ENCODE results near the gene PBX3. TPM values are rescaled to one million over a fixed set of nuclear protein-coding genes. Genes with fewer than 3 reads are reported as not detected.

Gene PBX3
- total and polyA plus RNA-seq, 4 donors: 7.3 to 18.9 (median 11.1) TPM

DNA sequence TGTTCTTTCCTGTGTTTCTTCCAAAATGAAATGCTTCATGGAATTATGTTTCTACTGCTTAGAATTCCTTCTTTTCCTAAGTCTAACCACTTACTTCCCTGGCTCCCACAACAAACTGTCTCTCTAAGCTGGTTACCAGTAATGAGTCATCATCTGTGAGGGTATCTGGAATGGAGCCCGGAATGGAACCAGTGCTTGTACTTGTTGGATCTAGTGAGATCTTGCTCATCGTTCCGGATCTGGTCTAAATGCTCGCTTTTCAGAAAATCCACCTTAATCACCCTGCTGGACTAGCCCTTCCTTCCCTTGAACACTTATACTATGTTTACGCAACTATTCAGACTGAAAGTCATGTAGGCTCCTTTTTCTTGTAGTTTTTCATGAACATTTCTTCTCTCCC is 184.8 kb downstream of the PBX3 start (continued):
- TF ChIP-seq GABPA (IDR thresholded peaks at IDR 0.05 in 1 of 2, conservative IDR thresholded peaks at IDR 0.05 in 1 of 2): no peak
- TF ChIP-seq RAD21 (IDR thresholded peaks at IDR 0.05): no peak
- TF ChIP-seq, protein P1, sequence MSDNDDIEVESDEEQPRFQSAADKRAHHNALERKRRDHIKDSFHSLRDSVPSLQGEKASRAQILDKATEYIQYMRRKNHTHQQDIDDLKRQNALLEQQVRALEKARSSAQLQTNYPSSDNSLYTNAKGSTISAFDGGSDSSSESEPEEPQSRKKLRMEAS (IDR thresholded peaks at IDR 0.05): no peak

DNA sequence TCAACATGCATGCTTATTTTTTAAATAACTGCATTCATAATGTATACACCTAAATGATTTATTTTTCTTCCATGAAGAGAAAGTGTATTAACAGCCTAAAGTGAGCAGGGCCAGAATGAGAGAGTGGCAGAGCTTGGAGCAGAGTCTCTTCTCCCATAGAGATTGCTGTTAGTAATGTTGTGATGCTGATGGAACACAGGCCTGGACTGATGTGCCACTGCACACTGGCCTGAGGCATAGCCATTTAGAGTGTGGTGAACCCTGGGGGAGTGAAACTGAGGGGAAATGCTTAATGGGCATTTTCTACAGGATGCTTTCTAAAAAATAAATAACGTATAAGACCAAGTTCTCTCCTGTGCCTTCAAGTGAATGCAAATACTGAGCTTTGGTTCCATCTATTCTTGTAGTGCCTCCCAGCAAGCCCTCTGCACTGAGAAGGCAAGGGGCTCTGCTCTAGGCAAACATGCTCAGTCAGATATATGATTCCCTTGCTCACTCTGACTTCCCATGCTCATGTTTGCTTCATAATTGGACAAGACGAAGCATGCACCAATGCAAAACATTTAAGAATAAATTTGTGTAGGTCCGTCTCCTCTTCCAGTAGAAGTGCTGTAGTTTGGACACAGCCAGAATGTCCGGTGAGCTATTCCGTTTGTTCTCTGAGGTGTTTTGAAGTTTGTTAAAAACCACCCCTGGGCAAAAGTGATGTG is 185.7 kb downstream of the PBX3 start:
- no peaks in the 10 kb centered on the region for H3K27me3 ChIP-seq (ENCODE audit: control insufficient read depth in 4 of 4, insufficient read depth in 4 of 4, low read length in 3 of 4)
- 95% methylated on average over 5 of the region's 5 CpGs for WGBS
- peaks cover 0 to 3% (median 1%) of the 10 kb centered on the region in 4 donors for H3K36me3 ChIP-seq (ENCODE audit: control insufficient read depth in 4 of 4, insufficient read depth in 3 of 4, low read depth in 1 of 4, low read length in 3 of 4)
- no peak for DNase-seq (ENCODE audit: low spot score)
- H3K9me3 ChIP-seq (ENCODE audit: control insufficient read depth in 4 of 4, low read length in 3 of 4): no peaks in the 10 kb centered on the region
- H3K4me3 ChIP-seq (ENCODE audit: low read depth in 1 of 3, low read length in 3 of 3): no peak overlapping the region
- H3K27ac ChIP-seq (ENCODE audit: low read depth in 1 of 2, low read length in 2 of 2): no peak overlapping the region
- H3K4me1 ChIP-seq (ENCODE audit: control insufficient read depth in 4 of 4, insufficient read depth in 4 of 4, low read length in 3 of 4): no peaks in the 10 kb centered on the region
- H3K9ac ChIP-seq (ENCODE audit: low read depth in 1 of 2, low read length in 2 of 2): no peak overlapping the region
- TF ChIP-seq EGR1 (IDR thresholded peaks at IDR 0.05; ENCODE audit: low read depth in 2 of 2): no peak
- no peak for TF ChIP-seq HNF4A (conservative IDR thresholded peaks at IDR 0.05)
- no peak for TF ChIP-seq JUND (IDR thresholded peaks at IDR 0.05)
- TF ChIP-seq TAF1 (conservative IDR thresholded peaks at IDR 0.05): no peak

DNA sequence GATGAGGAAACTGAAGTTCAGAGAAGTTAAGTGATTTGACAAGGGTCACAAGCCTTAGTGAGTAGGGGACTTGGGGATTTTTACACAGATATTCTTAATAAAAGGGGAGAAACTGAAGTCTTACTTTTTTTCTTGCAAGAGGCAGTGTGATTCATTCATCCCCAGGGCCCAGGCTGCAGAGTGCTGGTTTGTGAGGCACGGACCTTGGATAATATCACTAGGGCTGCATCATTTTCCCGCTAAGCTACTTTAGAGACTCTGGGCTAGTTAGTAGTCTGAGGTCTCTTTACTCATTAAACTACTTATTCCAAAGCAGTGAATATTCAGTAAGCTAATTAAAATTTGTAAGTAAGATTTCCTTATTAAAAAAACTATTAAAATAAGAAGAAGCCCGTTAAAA is 195.0 kb downstream of the PBX3 start:
- no peaks in the 10 kb centered on the region for H3K27me3 ChIP-seq (ENCODE audit: control insufficient read depth in 4 of 4, insufficient read depth in 4 of 4, low read length in 3 of 4)
- H3K9me3 ChIP-seq (ENCODE audit: control insufficient read depth in 4 of 4, low read length in 3 of 4): peaks cover 0 to 5% (median 0%) of the 10 kb centered on the region in 4 donors
- WGBS: 97% methylated on average over 3 of the region's 3 CpGs
- TF ChIP-seq HNF4G (IDR thresholded peaks at IDR 0.05) (no peak), RXRA (IDR thresholded peaks at IDR 0.05) (no peak), HNF4A (conservative IDR thresholded peaks at IDR 0.05) (no peak), GABPA (IDR thresholded peaks at IDR 0.05 in 1 of 2, conservative IDR thresholded peaks at IDR 0.05 in 1 of 2) (no peak), JUND (IDR thresholded peaks at IDR 0.05) (no peak), RAD21 (IDR thresholded peaks at IDR 0.05) (no peak), SP1 (IDR thresholded peaks at IDR 0.05) (no peak), TAF1 (conservative IDR thresholded peaks at IDR 0.05) (no peak), FOXA2 (IDR thresholded peaks at IDR 0.05) (no peak), NR2F2 (IDR thresholded peaks at IDR 0.05) (no peak), FOXA1 (IDR thresholded peaks at IDR 0.05) (no peak), YY1 (IDR thresholded peaks at IDR 0.05) (no peak), EGR1 (IDR thresholded peaks at IDR 0.05; ENCODE audit: low read depth in 2 of 2) (no peak)
- TF ChIP-seq, protein P2, sequence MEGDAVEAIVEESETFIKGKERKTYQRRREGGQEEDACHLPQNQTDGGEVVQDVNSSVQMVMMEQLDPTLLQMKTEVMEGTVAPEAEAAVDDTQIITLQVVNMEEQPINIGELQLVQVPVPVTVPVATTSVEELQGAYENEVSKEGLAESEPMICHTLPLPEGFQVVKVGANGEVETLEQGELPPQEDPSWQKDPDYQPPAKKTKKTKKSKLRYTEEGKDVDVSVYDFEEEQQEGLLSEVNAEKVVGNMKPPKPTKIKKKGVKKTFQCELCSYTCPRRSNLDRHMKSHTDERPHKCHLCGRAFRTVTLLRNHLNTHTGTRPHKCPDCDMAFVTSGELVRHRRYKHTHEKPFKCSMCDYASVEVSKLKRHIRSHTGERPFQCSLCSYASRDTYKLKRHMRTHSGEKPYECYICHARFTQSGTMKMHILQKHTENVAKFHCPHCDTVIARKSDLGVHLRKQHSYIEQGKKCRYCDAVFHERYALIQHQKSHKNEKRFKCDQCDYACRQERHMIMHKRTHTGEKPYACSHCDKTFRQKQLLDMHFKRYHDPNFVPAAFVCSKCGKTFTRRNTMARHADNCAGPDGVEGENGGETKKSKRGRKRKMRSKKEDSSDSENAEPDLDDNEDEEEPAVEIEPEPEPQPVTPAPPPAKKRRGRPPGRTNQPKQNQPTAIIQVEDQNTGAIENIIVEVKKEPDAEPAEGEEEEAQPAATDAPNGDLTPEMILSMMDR (IDR thresholded peaks at IDR 0.05; ENCODE audit: low read depth, low read length, missing input control): no peak
- TF ChIP-seq, protein P1 (IDR thresholded peaks at IDR 0.05): no peak
- TF ChIP-seq, protein P3, sequence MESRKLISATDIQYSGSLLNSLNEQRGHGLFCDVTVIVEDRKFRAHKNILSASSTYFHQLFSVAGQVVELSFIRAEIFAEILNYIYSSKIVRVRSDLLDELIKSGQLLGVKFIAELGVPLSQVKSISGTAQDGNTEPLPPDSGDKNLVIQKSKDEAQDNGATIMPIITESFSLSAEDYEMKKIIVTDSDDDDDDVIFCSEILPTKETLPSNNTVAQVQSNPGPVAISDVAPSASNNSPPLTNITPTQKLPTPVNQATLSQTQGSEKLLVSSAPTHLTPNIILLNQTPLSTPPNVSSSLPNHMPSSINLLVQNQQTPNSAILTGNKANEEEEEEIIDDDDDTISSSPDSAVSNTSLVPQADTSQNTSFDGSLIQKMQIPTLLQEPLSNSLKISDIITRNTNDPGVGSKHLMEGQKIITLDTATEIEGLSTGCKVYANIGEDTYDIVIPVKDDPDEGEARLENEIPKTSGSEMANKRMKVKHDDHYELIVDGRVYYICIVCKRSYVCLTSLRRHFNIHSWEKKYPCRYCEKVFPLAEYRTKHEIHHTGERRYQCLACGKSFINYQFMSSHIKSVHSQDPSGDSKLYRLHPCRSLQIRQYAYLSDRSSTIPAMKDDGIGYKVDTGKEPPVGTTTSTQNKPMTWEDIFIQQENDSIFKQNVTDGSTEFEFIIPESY (IDR thresholded peaks at IDR 0.05): no peak
- TF ChIP-seq, protein P4, sequence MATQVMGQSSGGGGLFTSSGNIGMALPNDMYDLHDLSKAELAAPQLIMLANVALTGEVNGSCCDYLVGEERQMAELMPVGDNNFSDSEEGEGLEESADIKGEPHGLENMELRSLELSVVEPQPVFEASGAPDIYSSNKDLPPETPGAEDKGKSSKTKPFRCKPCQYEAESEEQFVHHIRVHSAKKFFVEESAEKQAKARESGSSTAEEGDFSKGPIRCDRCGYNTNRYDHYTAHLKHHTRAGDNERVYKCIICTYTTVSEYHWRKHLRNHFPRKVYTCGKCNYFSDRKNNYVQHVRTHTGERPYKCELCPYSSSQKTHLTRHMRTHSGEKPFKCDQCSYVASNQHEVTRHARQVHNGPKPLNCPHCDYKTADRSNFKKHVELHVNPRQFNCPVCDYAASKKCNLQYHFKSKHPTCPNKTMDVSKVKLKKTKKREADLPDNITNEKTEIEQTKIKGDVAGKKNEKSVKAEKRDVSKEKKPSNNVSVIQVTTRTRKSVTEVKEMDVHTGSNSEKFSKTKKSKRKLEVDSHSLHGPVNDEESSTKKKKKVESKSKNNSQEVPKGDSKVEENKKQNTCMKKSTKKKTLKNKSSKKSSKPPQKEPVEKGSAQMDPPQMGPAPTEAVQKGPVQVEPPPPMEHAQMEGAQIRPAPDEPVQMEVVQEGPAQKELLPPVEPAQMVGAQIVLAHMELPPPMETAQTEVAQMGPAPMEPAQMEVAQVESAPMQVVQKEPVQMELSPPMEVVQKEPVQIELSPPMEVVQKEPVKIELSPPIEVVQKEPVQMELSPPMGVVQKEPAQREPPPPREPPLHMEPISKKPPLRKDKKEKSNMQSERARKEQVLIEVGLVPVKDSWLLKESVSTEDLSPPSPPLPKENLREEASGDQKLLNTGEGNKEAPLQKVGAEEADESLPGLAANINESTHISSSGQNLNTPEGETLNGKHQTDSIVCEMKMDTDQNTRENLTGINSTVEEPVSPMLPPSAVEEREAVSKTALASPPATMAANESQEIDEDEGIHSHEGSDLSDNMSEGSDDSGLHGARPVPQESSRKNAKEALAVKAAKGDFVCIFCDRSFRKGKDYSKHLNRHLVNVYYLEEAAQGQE (IDR thresholded peaks at IDR 0.05): no peak
- TF ChIP-seq, protein P5, sequence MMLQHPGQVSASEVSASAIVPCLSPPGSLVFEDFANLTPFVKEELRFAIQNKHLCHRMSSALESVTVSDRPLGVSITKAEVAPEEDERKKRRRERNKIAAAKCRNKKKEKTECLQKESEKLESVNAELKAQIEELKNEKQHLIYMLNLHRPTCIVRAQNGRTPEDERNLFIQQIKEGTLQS (IDR thresholded peaks at IDR 0.05): no peak
- H3K27ac ChIP-seq (ENCODE audit: low read depth in 1 of 2, low read length in 2 of 2): no peak overlapping the region
- H3K4me3 ChIP-seq (ENCODE audit: low read depth in 1 of 3, low read length in 3 of 3): no peak overlapping the region
- H3K4me1 ChIP-seq (ENCODE audit: control insufficient read depth in 4 of 4, insufficient read depth in 4 of 4, low read length in 3 of 4): no peaks in the 10 kb centered on the region
- peaks cover 0 to 4% (median 0%) of the 10 kb centered on the region in 4 donors for H3K36me3 ChIP-seq (ENCODE audit: control insufficient read depth in 4 of 4, insufficient read depth in 3 of 4, low read depth in 1 of 4, low read length in 3 of 4)
- DNase-seq (ENCODE audit: low spot score): no peak
- H3K9ac ChIP-seq (ENCODE audit: low read depth in 1 of 2, low read length in 2 of 2): no peak overlapping the region
